GM12892 (cell line): Measurements from ENCODE around the gene NPPC.

ENCODE experiments used
- POLR2A ChIP-seq: IDR thresholded peaks from 2 replicates; pipeline ENCODE4 v1.6.1; 2011; ENCODE audit warnings: low read depth, low read length, control low read depth
- POLR2AphosphoS5 ChIP-seq: IDR thresholded peaks from 2 replicates; pipeline ENCODE4 v1.6.1; 2011; ENCODE audit warnings: low read depth, low read length, control low read depth

GRCh38 chr2:231930593-231931281, 4.5 kb upstream of the NPPC start:
- TF ChIP-seq POLR2AphosphoS5 = no peak
- no peak for TF ChIP-seq POLR2A
